HepG2 (cell line): ENCODE results near the gene GJD3. TPM values are rescaled to one million over a fixed set of nuclear protein-coding genes. Genes with fewer than 3 reads are reported as not detected.

Source experiments
- ARID3A ChIP-seq: IDR thresholded peaks from 2 replicates; pipeline ENCODE4 v1.6.1; 2012; ENCODE audit warnings: low read depth, low read length, improper control_type of control experiment
- GMEB2 ChIP-seq: IDR thresholded peaks from 2 replicates; pipeline ENCODE4 v1.6.1; 2016; ENCODE audit warnings: missing biosample characterization, missing genetic modification reagents, low read depth
- HDAC2 ChIP-seq: sonication (generic); formaldehyde crosslinking; IDR thresholded peaks from 2 replicates; pipeline ENCODE4 v1.4.0; 2020; ENCODE audit warnings: missing genetic modification reagents
- HNRNPL ChIP-seq: fragments of 200-400 bp; formaldehyde crosslinking; IDR thresholded peaks from 2 replicates; pipeline ENCODE4 v1.6.1; 2017; ENCODE audit warnings: mild to moderate bottlenecking, low read depth, low read length
- HOMEZ ChIP-seq: IDR thresholded peaks from 2 replicates; pipeline ENCODE4 v1.6.1; 2016; ENCODE audit warnings: low read depth
- MXD4 ChIP-seq: IDR thresholded peaks from 2 replicates; pipeline ENCODE4 v1.6.1; 2016; ENCODE audit warnings: mild to moderate bottlenecking, missing biosample characterization, missing genetic modification reagents
- PRDM15 ChIP-seq: sonication (generic); formaldehyde crosslinking; IDR thresholded peaks from 2 replicates; pipeline ENCODE4 v1.4.0; 2020; ENCODE audit warnings: missing genetic modification reagents
- RFX3 ChIP-seq: IDR thresholded peaks from 2 replicates; pipeline ENCODE4 v1.6.1; 2016; ENCODE audit warnings: missing biosample characterization, missing genetic modification reagents
- SMARCE1 ChIP-seq: fragments of 450-650 bp; IDR thresholded peaks from 2 replicates; pipeline ENCODE4 v1.6.1; 2017; ENCODE audit warnings: borderline replicate concordance
- SNAPC5 ChIP-seq: sonication (generic); formaldehyde crosslinking; IDR thresholded peaks from 2 replicates; pipeline ENCODE4 v1.8.1; 2023; ENCODE audit warnings: mild to moderate bottlenecking, missing genetic modification reagents, borderline replicate concordance
- SRF ChIP-seq: IDR thresholded peaks from 2 replicates; pipeline ENCODE4 v1.6.1; 2011; ENCODE audit warnings: mild to moderate bottlenecking, low read depth, low read length, moderate library complexity
- XBP1 ChIP-seq: sonication (generic); formaldehyde crosslinking; IDR thresholded peaks from 2 replicates; pipeline ENCODE4 v1.5.0; 2020; ENCODE audit warnings: missing genetic modification reagents
- ZKSCAN1 ChIP-seq: fragments of 150-350 bp; IDR thresholded peaks from 2 replicates; pipeline ENCODE4 v1.6.1; 2014; ENCODE audit warnings: low read length
- ZNF512B ChIP-seq: sonication (generic); formaldehyde crosslinking; IDR thresholded peaks from 2 replicates; pipeline ENCODE4 v1.5.1; 2020; ENCODE audit warnings: missing genetic modification reagents, mild to moderate bottlenecking, borderline replicate concordance
- ZNF574 ChIP-seq: sonication (generic); formaldehyde crosslinking; IDR thresholded peaks from 2 replicates; pipeline ENCODE4 v1.4.0; 2020; ENCODE audit warnings: missing genetic modification reagents
- polyA plus RNA-seq, 8 experiments: library from polyadenylated mRNA; depleted of rRNA in 3 of 8; stranded (reverse) in 7 of 8; unstranded in 1 of 8; fragments of >200 nt; fragmentation: Illumina TruSeq in 4 of 8; extraction: Trizol in 4 of 8; gene quantifications; 2 replicates each; pipeline versions ENCODE4 v1.2.1 to v1.2.3, GENCODE V29; 2011 to 2016; ENCODE audit warnings: low read depth in 4 of 8, missing spikeins in 1 of 8, mixed read lengths in 1 of 8; ENCODE audit not compliant: insufficient read depth in 1 of 8
- total RNA-seq, 5 experiments: library from RNA; depleted of rRNA; stranded (reverse); fragments of >200 nt; fragmentation: Illumina TruSeq; extraction: Trizol; gene quantifications; 2 replicates each; pipeline ENCODE4 v1.2.3, GENCODE V29; 2016; ENCODE audit warnings: low read depth in 1 of 5

Gene GJD3
- total and polyA plus RNA-seq, 2 of the 13 experiments (the other 11 are each of a cell fraction or from before 2014, with no cell fraction given) = not detected

GRCh38 chr17:40362696-40363110 is 1.8 kb downstream of the GJD3 start (continued):
- TF ChIP-seq PRDM15 (CRISPR knock-in tag) (peak; percentile 64; the same call in 1 of the 2 replicates), ARID3A (0 out of 2 replicates have a peak, but pooled peaks have one; percentile 29), SMARCE1 (no peak), MXD4 (CRISPR knock-in tag) (peak; percentile 93), HNRNPL (0 out of 2 replicates have a peak, but pooled peaks have one; percentile 58), ZNF512B (CRISPR knock-in tag) (0 out of 2 replicates have a peak, but pooled peaks have one; percentile 85), GMEB2 (CRISPR knock-in tag) (0 out of 2 replicates have a peak, but pooled peaks have one; percentile 25), ZNF574 (CRISPR knock-in tag) (peak; percentile 92), HOMEZ (CRISPR knock-in tag) (peak; percentile 55; the same call in 1 of the 2 replicates), ZKSCAN1 (0 out of 2 replicates have a peak, but pooled peaks have one; percentile 26), SNAPC5 (0 out of 2 replicates have a peak, but pooled peaks have one; percentile 30), HDAC2 (CRISPR knock-in tag) (peak; percentile 91), SRF (no peak), XBP1 (no peak), RFX3 (CRISPR knock-in tag) (no peak)
